WTC11 (cell line): ENCODE results near the gene TMEM95.
"Not testable (repeated sequence)": the region's sequence is repeated elsewhere in the genome, so short reads cannot be mapped to it uniquely, and the experiment has no call there.

Experiments
- CBFB ChIP-seq: sonication (generic); formaldehyde crosslinking; IDR thresholded peaks from 2 replicates; pipeline ENCODE4 v1.8.1; 2022; ENCODE audit warnings: mild to moderate bottlenecking, low read depth, missing genetic modification reagents
- CTCF ChIP-seq: fragments of 200-600 bp; IDR thresholded peaks from 2 replicates; pipeline ENCODE4 v1.8.0; 2022; ENCODE audit warnings: antibody characterized with exemption
- ETV6 ChIP-seq: sonication (generic); formaldehyde crosslinking; IDR thresholded peaks from 2 replicates; pipeline ENCODE4 v1.8.1; 2022; ENCODE audit warnings: mild to moderate bottlenecking, missing genetic modification reagents
- GTF2I ChIP-seq: fragments of 250-450 bp; sonication (Bioruptor Pico); conservative IDR thresholded peaks from 2 replicates; pipeline ENCODE4 v1.4.0; 2021; ENCODE audit warnings: mild to moderate bottlenecking
- IRF2 ChIP-seq: sonication (generic); formaldehyde crosslinking; IDR thresholded peaks from 2 replicates; pipeline ENCODE4 v1.8.0; 2022; ENCODE audit warnings: low read depth, missing genetic modification reagents, borderline replicate concordance
- PREB ChIP-seq: sonication (generic); formaldehyde crosslinking; IDR thresholded peaks from 2 replicates; pipeline ENCODE4 v1.8.1; 2022; ENCODE audit warnings: mild to moderate bottlenecking, missing genetic modification reagents, moderate library complexity, borderline replicate concordance
- ZNF263 ChIP-seq: sonication (generic); formaldehyde crosslinking; IDR thresholded peaks from 2 replicates; pipeline ENCODE4 v1.8.1; 2022; ENCODE audit warnings: low read depth, mild to moderate bottlenecking, moderate library complexity, missing genetic modification reagents
- ZSCAN18 ChIP-seq: fragments of 250-450 bp; sonication (Bioruptor Pico); IDR thresholded peaks from 2 replicates; pipeline ENCODE4 v2.1.2; 2022; ENCODE audit warnings: mild to moderate bottlenecking, moderate library complexity

GRCh38 chr17:7332600-7333069 is 22.3 kb upstream of the TMEM95 start:
- not testable (repeated sequence) for TF ChIP-seq PREB (CRISPR knock-in tag); CTCF; ZSCAN18; ETV6 (CRISPR knock-in tag); ZNF263 (CRISPR knock-in tag); CBFB; IRF2 (CRISPR knock-in tag); GTF2I (CRISPR knock-in tag)
